GM13977 (cell line): ENCODE results near the gene CLHC1.
A peak's percentile ranks its signal among the peaks of the same experiment; 100 is the strongest.

Experiments used
- DNase-seq: peaks from one replicate; pipeline ENCODE4 v3.0.0; 2012; ENCODE audit warnings: low spot score
- CTCF ChIP-seq: IDR thresholded peaks from 2 replicates; pipeline ENCODE4 v1.5.1; 2012; ENCODE audit warnings: mild to moderate bottlenecking, control low read depth; ENCODE audit not compliant: insufficient read depth; ENCODE audit errors: extremely low read depth, missing control alignments
- in situ Hi-C: fragments of 300-500 bp; cut with MboI; formaldehyde crosslinking; loops from one replicate; pipeline ENCODE4 v1.12.0; 2022; ENCODE audit warnings: low sequenced_read_pairs, low pct_unique_long_range_greater_than_20kb, mixed read lengths, inconsistent platforms; ENCODE audit not compliant: unreplicated experiment

Gene CLHC1

GRCh38 chr2:55175254-55176093, 56.6 kb downstream of the CLHC1 start:
- peak; percentile 49 for TF ChIP-seq CTCF
- DNase-seq: peak; percentile 62

GRCh38 chr2:55173438-55174054, 58.5 kb downstream of the CLHC1 start:
- in situ Hi-C loops: loop anchor here (25.0 kb wide), 1 partner anchor 261 kb away; no protein-coding TSS in a partner anchor
- no peak for DNase-seq
- no peak for TF ChIP-seq CTCF

More at GRCh38 chr2:55175254-55176093, 56.6 kb downstream of the CLHC1 start:
- in situ Hi-C loops: no loop called here

GRCh38 chr2:55169915-55170314, 62.2 kb downstream of the CLHC1 start:
- no peak for TF ChIP-seq CTCF
- in situ Hi-C loops: loop anchor here (25.0 kb wide), 1 partner anchor 258 kb away; no protein-coding TSS in a partner anchor
- DNase-seq: no peak

GRCh38 chr2:55169359-55169758, 62.7 kb downstream of the CLHC1 start:
- in situ Hi-C loops: loop anchor here (25.0 kb wide), 1 partner anchor 257 kb away; no protein-coding TSS in a partner anchor
- DNase-seq: no peak
- TF ChIP-seq CTCF: no peak

- TF ChIP-seq CTCF: peak; percentile 67
- peak; percentile 43 for DNase-seq
- in situ Hi-C loops: loop anchor here (25.0 kb wide), 1 partner anchor 256 kb away; no protein-coding TSS in a partner anchor
These were observed 63.6 kb downstream of the CLHC1 start for GRCh38 chr2:55168221-55169154.

GRCh38 chr2:55165626-55166025, 66.5 kb downstream of the CLHC1 start:
- no peak for DNase-seq
- no peak for TF ChIP-seq CTCF
- in situ Hi-C loops: loop anchor here (25.0 kb wide), 1 partner anchor 253 kb away; no protein-coding TSS in a partner anchor
